HL-60 (cell line): ENCODE results near the gene IRX5.

ENCODE experiments used
- CTCF ChIP-seq: IDR thresholded peaks from one replicate; pipeline ENCODE4 v1.5.1; 2011; ENCODE audit warnings: low read length, control low read depth, inconsistent platforms; ENCODE audit not compliant: insufficient read depth
- GABPA ChIP-seq: IDR thresholded peaks from 2 replicates; pipeline ENCODE4 v1.6.1; 2012; ENCODE audit warnings: low read depth
- POLR2AphosphoS5 ChIP-seq: IDR thresholded peaks from 2 replicates; pipeline ENCODE4 v1.6.1; 2012; ENCODE audit warnings: low read depth
- REST ChIP-seq: IDR thresholded peaks from 2 replicates; pipeline ENCODE4 v1.6.1; 2012; ENCODE audit warnings: low read depth; ENCODE audit not compliant: insufficient replicate concordance

- no peak for TF ChIP-seq CTCF
- TF ChIP-seq GABPA: no peak
- TF ChIP-seq REST: no peak
- TF ChIP-seq POLR2AphosphoS5: no peak
These were observed 44.6 kb upstream of the IRX5 start for GRCh38 chr16:54886078-54886477.
